GM21529 (cell line): ENCODE data around the gene ABHD4.
"Not testable (repeated sequence)": the region's sequence is repeated elsewhere in the genome, so short reads cannot be mapped to it uniquely, and the experiment has no call there.

Experiments
- ATAC-seq: cut with Tn5 transposase; IDR thresholded peaks from one replicate; pipeline ENCODE4 v1.9.1; 2021; ENCODE audit not compliant: unreplicated experiment

The ABHD4 gene

DNA sequence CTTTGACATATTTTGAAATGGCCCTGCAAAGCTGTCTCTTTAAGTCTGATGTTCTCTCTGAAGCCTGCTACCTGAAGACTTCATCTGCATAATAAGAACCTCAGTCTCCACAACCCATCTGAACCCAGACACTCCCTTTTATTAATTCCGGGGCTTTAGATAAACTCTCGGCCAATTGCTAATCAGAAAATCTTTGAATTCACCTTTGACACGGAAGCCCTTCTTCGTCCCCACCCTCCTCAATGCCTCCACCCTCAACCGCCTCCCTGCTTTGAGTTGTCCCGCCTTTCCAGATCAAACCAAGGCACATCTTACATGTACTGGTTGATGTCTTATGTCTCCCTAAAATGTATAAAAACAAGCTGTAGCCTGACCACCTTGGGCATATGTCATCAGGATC, 28.5 kb downstream of the ABHD4 start:
- no peak for ATAC-seq

DNA sequence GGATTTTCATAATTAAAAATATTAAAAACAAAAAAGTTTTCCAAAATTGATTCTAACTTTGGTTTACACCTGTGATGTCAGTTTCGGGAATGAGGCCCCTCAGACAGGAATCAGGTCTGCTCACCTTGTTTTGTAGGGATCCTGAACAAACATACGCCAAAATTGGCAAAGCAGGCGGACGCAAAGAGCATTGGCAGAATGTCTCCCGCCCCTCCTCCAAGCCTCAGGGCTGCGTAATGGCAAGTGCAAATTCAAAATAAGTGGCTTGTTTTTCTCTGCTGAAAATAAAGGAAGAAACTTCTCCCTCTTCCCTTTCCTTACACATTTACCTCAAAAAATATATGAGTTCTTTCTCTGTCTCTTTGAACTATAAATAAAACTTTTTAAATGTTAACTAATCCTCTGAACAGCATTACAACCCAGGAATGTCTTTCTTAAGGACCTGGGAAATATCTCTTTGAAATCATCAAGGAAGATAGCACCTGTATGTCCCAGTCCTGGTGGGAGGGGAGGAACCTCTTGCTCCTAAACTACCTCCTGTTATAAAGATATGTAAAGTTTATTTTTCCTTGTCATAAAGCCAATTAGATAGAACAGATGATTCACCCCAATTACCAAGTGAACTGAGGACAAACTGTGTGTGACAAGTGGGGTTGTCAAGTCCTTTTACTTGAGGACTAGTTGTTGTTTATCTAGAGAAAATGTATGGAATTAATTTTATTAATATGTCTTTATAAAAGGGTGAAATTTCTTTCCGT, 29.6 kb downstream of the ABHD4 start:
- ATAC-seq: no peak

DNA sequence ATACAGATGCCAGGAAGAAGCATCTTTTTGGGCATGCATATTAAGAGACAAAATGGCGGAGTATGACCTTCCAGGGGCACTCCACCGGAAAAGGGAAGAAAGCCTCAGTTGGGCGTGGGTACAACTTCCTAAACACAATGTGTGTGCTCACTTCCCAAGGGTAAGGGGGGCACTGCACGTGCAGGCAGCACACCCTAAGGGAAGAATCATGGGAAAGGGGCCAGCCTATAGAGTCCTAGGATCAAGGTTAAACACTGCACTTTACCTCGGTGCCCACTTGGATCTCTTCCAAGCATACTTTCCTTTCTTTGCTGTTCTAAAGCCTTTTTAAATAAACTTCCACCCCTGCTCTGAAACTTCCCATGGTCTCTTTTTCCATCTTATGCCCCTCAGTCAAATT, 31.3 kb downstream of the ABHD4 start:
- no peak for ATAC-seq

DNA sequence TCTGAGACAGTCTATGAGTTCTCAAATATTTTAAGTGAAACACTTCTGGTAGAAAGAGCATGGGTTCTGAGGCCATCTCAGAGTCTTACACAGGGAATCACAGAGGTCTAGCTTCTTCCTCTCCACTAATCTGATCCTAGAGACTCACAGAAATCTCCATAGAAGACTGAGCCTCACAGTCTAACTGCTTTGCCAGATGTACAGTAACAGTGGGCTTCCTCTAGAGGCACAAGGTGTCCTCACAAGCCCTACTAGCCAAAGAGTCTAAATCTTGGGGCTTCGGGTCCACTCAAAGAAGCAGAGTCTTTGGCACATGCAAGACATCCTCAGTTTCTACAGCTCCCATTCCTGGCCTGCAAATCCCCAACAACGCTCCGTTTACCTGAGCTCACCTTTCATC, 32.0 kb downstream of the ABHD4 start:
- no peak for ATAC-seq

DNA sequence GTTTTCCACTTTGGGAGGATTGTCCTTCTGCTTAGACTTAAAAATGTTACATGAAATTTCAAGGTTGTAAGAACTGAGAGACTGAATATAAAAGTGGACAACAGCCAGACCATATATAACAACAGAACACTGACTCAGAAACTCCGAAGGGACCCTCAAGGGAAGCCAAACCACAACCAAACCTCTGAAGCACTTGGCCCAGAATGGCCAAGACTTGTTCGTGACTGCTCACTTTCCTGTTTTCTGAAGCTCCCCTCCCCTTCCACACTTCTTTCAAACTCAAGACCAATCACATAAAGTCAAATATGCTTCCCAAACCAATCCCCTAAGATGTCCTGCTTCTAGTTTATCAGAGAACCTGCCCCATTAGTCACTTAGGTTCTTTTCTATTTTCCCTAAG, 32.4 kb downstream of the ABHD4 start:
- no peak for ATAC-seq

DNA sequence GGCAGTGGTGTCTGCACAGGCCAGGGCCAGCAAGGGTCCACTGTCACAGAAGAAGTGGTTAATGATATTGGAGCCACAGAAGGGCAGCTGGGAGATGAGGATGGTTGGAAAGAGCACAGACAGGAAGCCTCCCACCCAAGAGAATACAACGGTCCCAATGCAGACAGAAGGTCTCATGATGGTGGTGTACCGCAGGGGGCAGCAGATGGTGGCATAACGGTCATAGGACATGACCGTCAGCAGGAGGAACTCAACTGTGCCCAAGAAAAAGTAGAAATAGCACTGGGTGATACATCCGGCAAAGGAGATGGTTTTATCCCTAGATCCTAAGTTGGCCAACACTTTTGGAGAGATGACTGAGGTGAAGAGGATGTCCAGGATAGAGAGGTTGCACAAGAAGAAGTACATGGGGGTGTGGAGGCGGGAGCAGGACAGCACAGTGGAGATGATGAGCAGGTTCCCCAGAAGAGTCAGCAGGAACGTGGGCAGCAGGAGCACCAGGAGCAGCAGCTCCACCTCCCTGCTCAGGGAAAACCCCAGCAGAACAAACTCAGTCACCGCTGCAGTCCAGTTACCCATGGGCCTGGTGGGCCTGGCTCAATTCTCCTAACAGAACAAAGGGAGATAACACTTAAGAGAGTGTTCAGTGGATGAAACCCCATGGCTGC, 36.3 kb downstream of the ABHD4 start:
- no peak for ATAC-seq

DNA sequence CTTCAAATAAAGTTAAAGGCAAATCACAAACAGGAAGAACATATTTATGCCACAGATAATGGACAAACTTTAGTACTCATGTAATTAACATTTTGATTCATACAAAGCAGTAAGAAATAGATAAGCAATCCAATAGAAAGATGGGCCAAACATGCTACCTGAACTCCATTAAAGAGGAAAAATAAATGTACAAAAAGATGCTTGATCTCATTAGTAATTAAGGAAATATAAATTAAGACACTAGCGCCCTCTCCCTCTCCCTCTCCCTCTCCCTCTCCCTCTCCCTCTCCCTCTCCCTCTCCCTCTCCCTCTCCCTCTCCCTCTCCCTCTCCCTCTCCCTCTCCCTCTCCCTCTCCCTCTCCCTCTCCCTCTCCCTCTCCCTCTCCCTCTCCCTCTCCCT, 37.9 kb downstream of the ABHD4 start:
- ATAC-seq: not testable (repeated sequence)

DNA sequence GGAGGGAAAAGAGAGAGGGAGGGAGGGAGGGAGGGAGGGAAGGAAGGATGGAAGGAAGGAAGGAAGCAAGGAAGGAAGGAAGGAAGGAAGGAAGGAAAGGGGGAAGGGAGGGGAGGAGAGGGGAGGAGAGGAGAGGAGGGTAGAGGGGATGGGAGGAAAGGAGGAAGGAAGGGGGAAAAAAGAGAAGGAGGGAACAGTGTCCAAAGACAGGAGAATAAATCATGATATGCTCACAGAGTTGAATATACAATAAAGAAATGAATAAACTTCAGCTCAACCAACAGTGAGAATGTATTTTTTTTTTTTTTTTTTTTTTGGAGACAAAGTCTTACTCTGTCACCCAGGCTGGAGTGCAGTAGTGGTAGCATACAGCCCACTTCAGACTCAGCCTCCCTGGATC, 42.1 kb downstream of the ABHD4 start:
- no peak for ATAC-seq

DNA sequence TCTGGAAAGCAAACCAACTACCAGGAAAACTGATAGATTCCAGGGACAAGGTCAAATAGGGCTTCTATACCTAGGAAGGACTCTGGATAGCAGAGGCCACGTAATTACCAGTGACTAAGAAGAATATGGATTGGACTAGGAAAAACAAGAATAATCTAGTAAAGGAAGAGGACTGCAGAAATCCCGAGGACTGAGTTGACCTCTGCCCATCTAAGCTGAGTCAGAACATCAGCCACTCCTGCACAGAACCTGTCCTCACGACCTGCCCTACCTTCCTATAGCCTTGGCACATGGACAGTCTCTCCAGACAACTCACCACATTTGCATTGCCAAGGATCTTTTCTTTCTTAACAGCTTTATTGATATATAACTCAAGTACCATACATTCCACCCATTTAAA, 43.7 kb downstream of the ABHD4 start:
- ATAC-seq: no peak

DNA sequence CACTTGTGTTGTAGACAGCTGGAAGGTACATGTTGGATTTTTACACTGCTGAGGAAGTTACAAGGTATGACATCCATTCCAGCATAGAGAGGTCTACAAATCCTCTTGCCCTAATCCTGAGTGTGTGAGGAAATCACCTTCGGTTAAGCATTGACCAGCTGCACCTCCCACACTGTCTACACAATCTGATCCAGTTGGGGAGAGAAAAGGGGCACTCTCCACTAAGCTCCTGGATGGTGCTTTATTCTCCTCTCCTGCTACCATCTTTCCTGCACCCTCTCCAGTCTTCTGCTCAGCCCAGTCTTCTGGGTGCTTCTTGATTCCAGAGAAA, 46.2 kb downstream of the ABHD4 start, which contains the start of gene OR6J1:
OR6J1 (minus strand) TSS at position 48 of the 331 bp plus-strand sequence. CDS start 9,541 bp downstream, outside the sequence.
- ATAC-seq: no peak

DNA sequence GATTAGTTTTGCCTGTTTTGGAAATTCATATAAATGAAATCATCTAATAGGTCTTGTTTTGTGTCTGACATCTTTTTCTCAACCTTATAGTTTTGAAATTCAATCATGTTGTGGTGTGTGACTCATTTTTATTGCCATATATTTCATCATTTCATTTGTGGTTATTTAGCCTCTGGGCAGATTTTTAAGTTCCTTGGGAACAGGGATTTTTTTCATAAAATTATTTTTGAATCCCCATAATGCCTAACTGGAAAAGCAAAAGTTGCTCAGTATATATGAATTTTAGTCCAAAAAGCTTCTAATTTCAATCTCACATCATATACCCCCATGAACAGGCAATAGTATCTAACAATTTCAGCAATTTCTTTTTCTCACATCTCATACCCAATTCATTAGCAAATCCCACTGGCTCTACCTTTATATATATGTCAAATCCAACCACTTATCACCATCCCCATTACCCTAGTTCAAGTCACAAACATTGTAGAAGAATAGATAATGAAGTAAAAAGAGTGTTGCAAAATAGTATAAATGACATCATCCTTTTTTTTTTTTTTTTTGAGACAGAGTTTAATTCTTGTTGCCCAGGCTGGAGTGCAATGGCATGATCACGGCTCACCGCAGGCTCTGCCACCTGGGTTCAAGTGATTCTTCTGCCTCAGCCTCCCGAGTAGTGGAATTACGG, 48.6 kb downstream of the ABHD4 start:
- no peak for ATAC-seq

DNA sequence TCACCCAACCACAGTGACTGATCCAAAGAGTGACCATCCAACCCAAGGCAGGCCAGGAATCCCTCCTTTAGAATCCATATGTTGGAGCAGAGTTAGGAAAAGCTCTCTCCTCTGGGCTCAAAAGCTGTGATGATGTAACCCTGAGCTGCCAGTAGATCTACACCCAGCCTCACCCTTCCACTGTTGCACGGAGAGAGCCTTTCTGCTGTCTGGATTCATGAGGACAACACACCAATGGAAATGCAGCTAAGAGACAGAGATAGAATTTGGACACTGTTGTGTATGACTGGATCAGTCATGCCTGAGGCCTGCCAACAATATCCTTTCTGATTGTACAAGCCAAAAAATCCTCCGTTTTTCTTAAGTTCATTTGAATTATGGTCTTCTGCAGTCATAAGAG, 50.4 kb downstream of the ABHD4 start:
- no peak for ATAC-seq

DNA sequence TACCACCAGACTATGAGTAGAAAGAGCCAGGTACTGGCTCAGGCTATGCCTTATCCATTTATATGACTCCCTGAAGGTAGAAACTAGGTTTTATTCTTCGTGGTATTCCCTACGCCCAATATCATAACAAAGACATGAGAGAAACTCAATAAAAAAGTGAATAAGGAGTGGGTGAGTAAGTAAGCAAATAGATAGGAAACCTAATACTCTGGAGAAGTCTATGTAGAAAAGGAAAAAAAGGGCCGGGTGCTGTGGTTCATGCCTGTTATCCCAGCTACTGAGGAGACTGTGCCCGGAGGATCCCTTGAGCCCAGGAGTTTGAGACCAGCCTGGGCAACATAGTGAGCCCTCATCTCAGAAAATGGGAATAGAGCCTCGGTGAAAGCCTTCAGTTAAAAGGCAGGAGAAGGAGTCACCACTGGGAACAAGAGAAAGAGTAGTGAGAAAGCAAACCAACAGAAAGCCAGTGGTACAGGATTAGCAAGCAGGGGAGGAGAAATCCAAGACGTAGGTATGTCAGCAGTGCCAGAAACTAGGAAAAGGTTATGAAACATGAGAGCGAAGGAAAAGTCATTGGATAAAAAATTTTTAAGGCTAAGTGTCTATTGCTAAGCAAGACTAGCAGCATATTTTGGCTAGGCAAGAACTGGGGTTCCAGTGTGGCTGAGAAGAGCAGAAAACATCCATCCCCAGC, 52.1 kb downstream of the ABHD4 start:
- ATAC-seq: no peak

DNA sequence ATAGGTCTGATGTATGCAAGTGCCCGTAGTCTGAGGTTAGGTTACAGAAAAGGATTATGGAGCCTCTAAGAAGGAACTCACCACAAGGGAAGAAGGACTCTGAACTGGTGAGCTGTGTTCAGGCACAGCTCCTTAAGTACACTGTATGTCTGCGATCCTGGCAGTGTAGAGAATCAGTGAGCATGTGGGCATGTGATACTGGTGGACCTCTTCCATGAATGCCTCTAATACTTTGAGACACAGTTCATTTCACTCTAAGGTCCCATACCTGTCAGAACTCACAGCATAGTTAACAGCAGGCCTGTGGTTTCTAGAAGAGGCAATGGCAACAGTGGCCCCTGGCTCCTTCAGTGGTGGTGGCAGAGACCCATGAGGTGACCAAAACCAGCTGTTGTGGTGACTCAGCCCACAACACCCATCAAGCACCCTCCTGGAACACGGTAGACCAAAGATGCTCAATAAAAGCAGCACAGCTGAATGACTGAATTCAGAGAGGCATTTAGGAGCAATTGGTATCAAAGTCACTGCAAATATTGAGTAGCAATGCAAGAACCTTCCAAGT, 52.9 kb downstream of the ABHD4 start:
- ATAC-seq: peak; percentile 67

DNA sequence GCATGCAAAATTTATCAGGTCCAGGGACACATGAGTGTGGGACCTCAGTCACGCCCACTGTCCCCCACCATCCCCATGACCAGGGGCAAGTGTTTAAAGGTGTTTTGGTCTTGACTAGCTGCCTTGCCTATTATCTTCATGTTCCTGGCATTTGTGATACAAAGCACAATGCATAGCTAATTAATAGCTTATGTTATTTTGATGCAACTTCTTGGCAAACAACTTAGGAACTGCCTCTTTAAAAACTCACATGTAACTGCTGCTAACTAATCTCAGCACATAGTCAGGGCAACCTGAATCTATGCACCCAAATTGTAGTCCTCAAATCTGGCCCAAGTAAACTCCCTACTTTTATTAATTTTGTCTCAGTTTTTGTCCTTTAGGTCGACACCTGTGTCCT, 53.5 kb downstream of the ABHD4 start:
- ATAC-seq: no peak

DNA sequence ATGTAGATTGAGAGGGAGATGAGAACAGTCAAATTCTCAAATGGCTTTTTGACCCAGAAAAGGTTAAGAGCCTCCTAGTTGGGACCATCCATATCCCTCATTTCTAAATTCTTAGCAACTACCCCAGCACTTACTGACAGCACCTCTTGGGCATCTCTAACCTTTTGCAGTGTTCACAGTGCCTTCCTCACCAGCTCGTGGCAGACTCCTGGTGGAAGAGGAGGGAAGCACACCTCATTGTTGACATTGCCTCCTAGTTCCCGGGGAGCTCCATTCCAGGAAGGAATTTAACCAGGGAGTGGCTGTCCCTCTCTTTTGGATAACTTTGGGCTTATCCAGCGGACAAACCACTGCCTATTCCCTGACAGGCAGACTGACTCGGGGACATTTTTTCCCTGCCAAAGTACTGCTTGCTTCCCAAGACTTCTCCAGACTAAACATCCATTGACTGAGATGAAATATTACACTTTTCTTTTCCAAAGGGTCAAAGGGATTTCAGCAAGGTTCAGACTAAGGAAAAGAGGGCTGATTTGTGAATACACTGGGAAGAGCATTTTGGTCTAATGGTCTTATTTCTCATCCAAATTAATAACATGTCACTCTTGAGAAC, 55.0 kb downstream of the ABHD4 start:
- ATAC-seq: peak; percentile 69

DNA sequence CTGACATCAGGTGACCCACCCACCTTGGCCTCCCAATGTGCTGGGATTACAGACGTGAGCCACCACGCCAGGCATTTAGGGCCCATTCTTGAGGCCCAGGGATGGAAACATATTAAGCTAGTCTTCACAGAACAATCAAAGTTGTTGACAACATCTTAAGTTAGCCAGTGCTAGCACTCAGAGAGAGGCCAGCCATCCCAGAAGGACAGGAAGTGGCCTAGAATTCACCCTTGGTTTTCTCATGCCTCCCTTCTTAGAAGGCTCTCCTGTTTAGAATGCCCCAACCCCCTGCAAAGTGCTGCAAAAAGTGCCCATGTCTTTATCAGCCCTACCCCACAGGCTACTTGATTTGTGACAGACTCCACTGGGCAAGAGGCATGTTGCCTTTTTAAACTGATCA, 58.1 kb downstream of the ABHD4 start:
- ATAC-seq: no peak

DNA sequence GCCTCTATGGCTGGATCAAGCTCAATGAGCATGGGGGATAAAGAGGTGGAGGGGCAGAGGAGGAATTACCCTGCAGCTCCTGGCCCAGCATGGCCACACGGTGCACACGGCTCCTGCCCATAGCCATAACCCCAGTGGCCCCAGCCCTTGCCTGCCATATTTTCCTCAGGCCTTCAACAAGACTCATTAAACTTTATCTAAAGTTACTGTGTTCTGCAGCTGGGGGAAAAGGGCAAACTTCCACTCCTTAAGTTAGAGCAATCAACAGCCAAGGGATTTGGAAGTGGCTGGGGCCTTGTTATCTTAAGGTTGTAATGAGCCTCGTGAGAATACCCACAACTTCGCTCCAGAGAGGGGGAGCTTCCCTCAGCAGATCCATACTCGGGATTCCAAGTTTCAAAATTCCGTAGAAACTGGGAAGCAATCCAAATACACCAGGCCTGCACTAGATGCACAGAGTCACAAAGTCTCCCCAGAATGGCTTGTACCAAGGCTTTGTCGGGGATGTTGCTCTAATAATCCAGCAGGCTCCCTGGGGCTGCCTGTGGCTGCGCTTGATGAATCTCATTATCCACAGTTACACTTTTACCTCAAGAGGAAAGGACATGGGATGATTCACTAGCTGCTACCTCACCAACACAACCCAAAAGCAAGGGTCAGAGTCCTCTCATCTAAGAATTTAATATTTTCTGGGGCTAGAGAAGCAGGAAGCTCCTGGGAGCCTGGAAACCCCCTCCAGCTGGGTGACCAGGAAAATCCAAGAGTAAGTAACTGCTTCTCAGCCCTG, 59.0 kb downstream of the ABHD4 start:
- ATAC-seq: no peak

DNA sequence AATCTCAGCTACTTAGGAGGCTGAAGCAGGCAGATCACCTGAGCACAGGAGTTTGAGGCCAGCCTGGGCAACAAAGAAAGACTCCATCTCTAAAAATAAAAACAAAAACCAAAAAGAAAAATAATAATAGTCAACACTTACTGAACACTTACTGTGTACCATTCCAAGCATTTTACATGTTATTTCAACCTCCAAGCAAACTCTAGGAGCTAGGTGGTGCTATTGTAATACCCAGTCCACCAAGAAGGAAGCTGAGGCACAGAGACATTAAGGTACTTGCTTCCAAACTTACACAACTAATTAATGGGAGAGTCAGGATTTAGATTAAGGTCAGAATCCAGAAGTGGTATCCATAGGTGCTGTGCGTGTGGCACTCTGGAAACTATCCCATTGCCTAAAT, 59.8 kb downstream of the ABHD4 start:
- no peak for ATAC-seq

DNA sequence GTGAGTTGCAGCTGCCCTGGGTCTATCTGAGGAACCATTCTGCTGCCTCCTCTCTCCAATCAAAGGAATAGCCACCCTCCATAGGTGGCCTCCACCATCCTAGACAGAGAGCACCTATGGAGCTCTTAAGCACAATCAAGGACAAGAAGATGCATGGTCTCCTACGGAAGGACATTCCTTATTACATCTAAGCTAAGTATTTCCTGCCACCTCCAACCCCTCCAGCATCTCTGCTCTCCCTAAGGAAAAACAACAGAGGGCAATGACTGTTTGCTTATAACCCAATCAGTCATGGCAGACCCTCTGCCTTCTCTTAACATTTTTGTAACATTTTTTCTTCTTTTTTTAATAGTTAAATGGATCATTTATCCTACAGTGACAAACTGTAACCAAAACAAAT, 60.8 kb downstream of the ABHD4 start:
- ATAC-seq: no peak
